Thoracic aorta (tissue), 2 donors: ENCODE data around the gene GPRC5A. TPM values are rescaled to one million over a fixed set of nuclear protein-coding genes. Genes with fewer than 3 reads are reported as not detected.

Source experiments
- ATAC-seq: fragments of 150-250 bp; one replicate; pipeline ENCODE4 v1.8.0; 2017; ENCODE audit warnings: low read depth; ENCODE audit not compliant: insufficient number of reproducible peaks, low FRiP score
- DNase-seq: peaks from one replicate; pipeline ENCODE4 v3.0.0-alpha.2; 2020; ENCODE audit warnings: low spot score
- H3K27ac ChIP-seq, 2 donors: fragments of 200-600 bp; sonication (generic); 1 replicate in 1 of 2; 2 replicates in 1 of 2; pipeline ENCODE4 v1.5.1; 2016; ENCODE audit warnings: mild to moderate bottlenecking in 2 of 2, moderate library complexity in 2 of 2
- H3K27me3 ChIP-seq: fragments of 200-600 bp; sonication (generic); replicated peaks from 2 replicates; pipeline ENCODE4 v1.6.0; 2016; ENCODE audit warnings: mild to moderate bottlenecking; ENCODE audit not compliant: insufficient read depth
- H3K36me3 ChIP-seq: fragments of 200-600 bp; sonication (generic); one replicate; pipeline ENCODE4 v1.5.1; 2016
- H3K4me1 ChIP-seq, 2 donors: fragments of 200-600 bp; sonication (generic); 1 replicate in 1 of 2; 2 replicates in 1 of 2; pipeline versions ENCODE4 v1.5.1 to v1.6.0; 2016; ENCODE audit warnings: low read depth in 2 of 2, mild to moderate bottlenecking in 1 of 2; ENCODE audit not compliant: control insufficient read depth in 1 of 2
- H3K4me3 ChIP-seq: fragments of 200-600 bp; sonication (generic); 2 replicates; pipeline ENCODE4 v1.5.1; 2016; ENCODE audit warnings: mild to moderate bottlenecking
- H3K9me3 ChIP-seq: fragments of 200-600 bp; sonication (generic); 2 replicates; pipeline ENCODE4 v1.5.1; 2016
- total RNA-seq, 2 donors: library from RNA; depleted of rRNA; stranded (reverse); fragments of >200 nt; gene quantifications; one replicate each; pipeline versions ENCODE4 v1.1.0 to v1.2.3, GENCODE V29; 2016
- TF ChIP-seq, protein P1 (sequence below): fragments of 200-600 bp; sonication (generic); IDR thresholded peaks from one replicate; pipeline ENCODE4 v1.5.1; 2019; ENCODE audit warnings: antibody characterized with exemption

The GPRC5A gene
- total RNA-seq, 2 donors from 2014 or later, result 42.8 to 123 TPM

DNA sequence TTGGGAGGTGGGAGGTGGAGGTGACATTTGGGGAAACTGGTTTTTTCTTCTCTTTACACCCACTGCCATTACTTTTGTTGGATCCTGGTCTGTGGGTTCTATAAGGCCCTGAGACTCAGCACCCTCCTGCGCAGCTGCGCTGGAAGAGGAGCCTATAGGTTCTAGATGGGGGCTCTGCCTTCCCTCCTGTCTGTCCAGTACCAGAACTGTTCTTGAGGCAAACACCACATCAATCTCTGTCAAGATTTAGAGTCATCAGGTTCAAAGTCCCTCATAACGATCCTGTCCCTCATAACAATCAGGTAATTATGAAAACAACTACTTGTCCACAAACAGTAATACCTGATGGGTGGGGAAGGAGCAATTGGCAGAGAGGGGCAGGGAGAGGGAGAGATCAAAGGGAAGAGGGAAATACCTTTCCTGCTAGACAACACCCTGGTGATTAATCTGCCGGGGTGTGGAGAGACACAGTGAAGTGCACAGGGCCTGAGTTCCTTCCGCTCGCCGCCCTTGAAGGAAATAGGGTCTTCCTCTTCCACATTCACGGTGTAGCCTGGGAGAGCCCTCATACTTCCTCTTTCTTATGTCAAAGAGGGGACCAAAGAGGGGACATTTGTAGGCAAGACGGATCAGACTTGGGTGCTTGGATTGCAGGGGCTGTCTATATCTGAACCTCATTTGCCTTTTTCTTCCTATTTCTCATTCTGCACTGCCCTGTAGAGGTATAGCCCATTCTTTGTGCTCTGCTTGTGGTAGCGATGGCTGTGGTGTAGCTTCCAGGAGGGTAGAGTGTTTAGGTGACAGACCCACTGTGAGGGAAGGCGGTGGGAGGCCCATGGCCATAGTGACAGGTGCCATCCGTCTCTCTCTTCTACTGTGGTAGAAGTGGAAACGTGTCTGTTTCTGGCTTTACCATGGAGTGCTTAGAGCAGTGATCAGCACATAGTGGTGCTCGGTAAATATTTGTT, 12.6 kb downstream of the GPRC5A start:
- no peak for DNase-seq
- ATAC-seq, result no peak
- H3K27ac ChIP-seq, result peak overlapping the region; percentile 94

GRCh38 chr12:12907552-12907951, 16.2 kb downstream of the GPRC5A start:
- no peak for ATAC-seq

More for the DNA sequence above, 12.6 kb downstream of the GPRC5A start:
- H3K27me3 ChIP-seq, result no peaks in the 10 kb centered on the region
- peaks cover 30 to 63% of the 10 kb centered on the region in 2 donors for H3K4me1 ChIP-seq
- TF ChIP-seq, protein P1, sequence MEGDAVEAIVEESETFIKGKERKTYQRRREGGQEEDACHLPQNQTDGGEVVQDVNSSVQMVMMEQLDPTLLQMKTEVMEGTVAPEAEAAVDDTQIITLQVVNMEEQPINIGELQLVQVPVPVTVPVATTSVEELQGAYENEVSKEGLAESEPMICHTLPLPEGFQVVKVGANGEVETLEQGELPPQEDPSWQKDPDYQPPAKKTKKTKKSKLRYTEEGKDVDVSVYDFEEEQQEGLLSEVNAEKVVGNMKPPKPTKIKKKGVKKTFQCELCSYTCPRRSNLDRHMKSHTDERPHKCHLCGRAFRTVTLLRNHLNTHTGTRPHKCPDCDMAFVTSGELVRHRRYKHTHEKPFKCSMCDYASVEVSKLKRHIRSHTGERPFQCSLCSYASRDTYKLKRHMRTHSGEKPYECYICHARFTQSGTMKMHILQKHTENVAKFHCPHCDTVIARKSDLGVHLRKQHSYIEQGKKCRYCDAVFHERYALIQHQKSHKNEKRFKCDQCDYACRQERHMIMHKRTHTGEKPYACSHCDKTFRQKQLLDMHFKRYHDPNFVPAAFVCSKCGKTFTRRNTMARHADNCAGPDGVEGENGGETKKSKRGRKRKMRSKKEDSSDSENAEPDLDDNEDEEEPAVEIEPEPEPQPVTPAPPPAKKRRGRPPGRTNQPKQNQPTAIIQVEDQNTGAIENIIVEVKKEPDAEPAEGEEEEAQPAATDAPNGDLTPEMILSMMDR, result no peak
- no peaks in the 10 kb centered on the region for H3K9me3 ChIP-seq
- peak overlapping the region; percentile 34 for H3K4me3 ChIP-seq
- H3K36me3 ChIP-seq, result peaks cover 9% of the 10 kb centered on the region

GRCh38 chr12:12908252-12908651, 16.9 kb downstream of the GPRC5A start:
- ATAC-seq (no peak), DNase-seq (no peak)
- no peaks in the 10 kb centered on the region for H3K27me3 ChIP-seq
- no peaks in the 10 kb centered on the region for H3K9me3 ChIP-seq
- H3K27ac ChIP-seq, result peak overlapping the region in 1 of 2 donors; percentile 63
- peaks cover 19 to 63% of the 10 kb centered on the region in 2 donors for H3K4me1 ChIP-seq
- TF ChIP-seq, protein P1, result no peak
- peaks cover 25% of the 10 kb centered on the region for H3K36me3 ChIP-seq
- no peak overlapping the region for H3K4me3 ChIP-seq

More at GRCh38 chr12:12907552-12907951, 16.2 kb downstream of the GPRC5A start:
- Histone ChIP-seq H3K27ac (peak overlapping the region in 1 of 2 donors; percentile 63), H3K36me3 (peaks cover 19% of the 10 kb centered on the region), H3K4me1 (peaks cover 21 to 59% of the 10 kb centered on the region in 2 donors), H3K27me3 (no peaks in the 10 kb centered on the region), H3K9me3 (no peaks in the 10 kb centered on the region), H3K4me3 (no peak overlapping the region)
- TF ChIP-seq, protein P1, result no peak
- no peak for DNase-seq

DNA sequence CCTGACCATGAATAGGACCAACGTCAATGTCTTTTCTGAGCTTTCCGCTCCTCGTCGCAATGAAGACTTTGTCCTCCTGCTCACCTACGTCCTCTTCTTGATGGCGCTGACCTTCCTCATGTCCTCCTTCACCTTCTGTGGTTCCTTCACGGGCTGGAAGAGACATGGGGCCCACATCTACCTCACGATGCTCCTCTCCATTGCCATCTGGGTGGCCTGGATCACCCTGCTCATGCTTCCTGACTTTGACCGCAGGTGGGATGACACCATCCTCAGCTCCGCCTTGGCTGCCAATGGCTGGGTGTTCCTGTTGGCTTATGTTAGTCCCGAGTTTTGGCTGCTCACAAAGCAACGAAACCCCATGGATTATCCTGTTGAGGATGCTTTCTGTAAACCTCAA, 17.3 kb downstream of the GPRC5A start:
- peaks cover 27% of the 10 kb centered on the region for H3K36me3 ChIP-seq
- H3K4me3 ChIP-seq, result no peak overlapping the region
- peak overlapping the region; percentile 63 to 65 for H3K27ac ChIP-seq
- ATAC-seq (no peak), DNase-seq (no peak)
- TF ChIP-seq, protein P1, result no peak
- peaks cover 15 to 63% of the 10 kb centered on the region in 2 donors for H3K4me1 ChIP-seq
- H3K27me3 ChIP-seq, result no peaks in the 10 kb centered on the region
- H3K9me3 ChIP-seq, result no peaks in the 10 kb centered on the region

DNA sequence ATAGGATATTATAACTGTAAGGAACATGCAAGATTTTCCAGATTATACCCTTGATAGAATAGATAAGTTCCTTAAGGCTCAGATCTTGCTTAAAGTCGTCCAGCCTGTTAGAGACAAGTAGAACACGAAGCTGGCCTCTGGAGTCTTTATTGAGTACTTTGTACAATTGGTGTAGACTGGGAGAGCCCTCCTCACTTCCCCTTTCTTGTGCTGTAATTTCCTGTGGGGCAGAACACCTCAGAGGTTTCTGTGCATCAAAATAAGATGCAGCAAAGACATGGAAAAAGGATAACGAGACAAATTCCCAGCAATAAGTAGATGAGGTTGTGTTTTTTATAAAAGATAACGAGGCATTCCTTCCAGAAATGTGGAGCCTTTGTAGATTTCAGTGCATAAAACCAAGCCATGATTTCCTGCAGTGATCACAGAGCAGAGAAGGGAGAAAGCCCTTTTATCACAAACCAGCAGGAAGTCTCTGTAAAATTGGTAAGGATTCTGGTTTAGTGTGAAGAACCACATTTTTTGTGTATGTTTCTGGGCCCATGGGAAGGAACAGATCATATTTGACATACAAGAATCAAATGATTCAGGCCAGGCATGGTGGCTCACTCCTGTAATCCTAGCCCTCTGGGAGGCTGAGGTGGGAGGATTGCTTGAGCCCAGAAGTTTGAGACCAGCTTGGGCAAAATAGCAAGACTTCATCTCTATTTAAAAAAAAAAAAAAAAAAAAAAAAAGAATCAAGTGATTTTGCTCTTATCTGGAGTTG, 18.0 kb downstream of the GPRC5A start:
- no peak overlapping the region for H3K4me3 ChIP-seq
- TF ChIP-seq, protein P1, result no peak
- H3K36me3 ChIP-seq, result peaks cover 27% of the 10 kb centered on the region
- H3K4me1 ChIP-seq, result peaks cover 11 to 57% of the 10 kb centered on the region in 2 donors
- H3K27ac ChIP-seq, result peak overlapping the region; percentile 63 to 65
- DNase-seq (no peak), ATAC-seq (no peak)
- H3K9me3 ChIP-seq, result no peaks in the 10 kb centered on the region
- H3K27me3 ChIP-seq, result no peaks in the 10 kb centered on the region
